Mesothelial cell of epicardium (in vitro differentiated cells): Measurements from ENCODE around the gene RHBDF2. TPM values are rescaled to one million over a fixed set of nuclear protein-coding genes. Genes with fewer than 3 reads are reported as not detected.
"Not testable (repeated sequence)": the region's sequence is repeated elsewhere in the genome, so short reads cannot be mapped to it uniquely, and the experiment has no call there.

ENCODE experiments used
- DNase-seq, 2 experiments: peaks; one replicate each; pipeline ENCODE4 v3.0.0; 2021; ENCODE audit warnings: low spot score in 2 of 2; ENCODE audit not compliant: unreplicated experiment in 2 of 2
- H3K27ac Mint-ChIP-seq: 2 replicates; pipeline ENCODE4 v1.8.0; 2021; ENCODE audit warnings: mixed read lengths
- H3K27me3 Mint-ChIP-seq: 2 replicates; pipeline ENCODE4 v1.8.0; 2021; ENCODE audit warnings: low read depth, mixed read lengths
- H3K36me3 Mint-ChIP-seq: 2 replicates; pipeline ENCODE4 v1.8.0; 2021; ENCODE audit warnings: mixed read lengths
- H3K4me1 Mint-ChIP-seq: 2 replicates; pipeline ENCODE4 v1.8.0; 2021; ENCODE audit warnings: mixed read lengths
- H3K4me3 Mint-ChIP-seq: 2 replicates; pipeline ENCODE4 v1.8.0; 2021; ENCODE audit warnings: mild to moderate bottlenecking, moderate library complexity, mixed read lengths
- H3K9me3 Mint-ChIP-seq: 2 replicates; pipeline ENCODE4 v1.8.0; 2021; ENCODE audit warnings: mixed read lengths
- CTCF ChIP-seq: fragments of 200-600 bp; sonication (generic); IDR thresholded peaks from one replicate; pipeline ENCODE4 v1.5.0; 2021; ENCODE audit warnings: antibody characterized with exemption; ENCODE audit not compliant: unreplicated experiment
- total RNA-seq: library from RNA; stranded (reverse); gene quantifications from 3 replicates; pipeline ENCODE4 v1.2.1, GENCODE V29; 2021

Gene RHBDF2
- total RNA-seq, 1 donor from 2014 or later: 21.5 TPM

DNA sequence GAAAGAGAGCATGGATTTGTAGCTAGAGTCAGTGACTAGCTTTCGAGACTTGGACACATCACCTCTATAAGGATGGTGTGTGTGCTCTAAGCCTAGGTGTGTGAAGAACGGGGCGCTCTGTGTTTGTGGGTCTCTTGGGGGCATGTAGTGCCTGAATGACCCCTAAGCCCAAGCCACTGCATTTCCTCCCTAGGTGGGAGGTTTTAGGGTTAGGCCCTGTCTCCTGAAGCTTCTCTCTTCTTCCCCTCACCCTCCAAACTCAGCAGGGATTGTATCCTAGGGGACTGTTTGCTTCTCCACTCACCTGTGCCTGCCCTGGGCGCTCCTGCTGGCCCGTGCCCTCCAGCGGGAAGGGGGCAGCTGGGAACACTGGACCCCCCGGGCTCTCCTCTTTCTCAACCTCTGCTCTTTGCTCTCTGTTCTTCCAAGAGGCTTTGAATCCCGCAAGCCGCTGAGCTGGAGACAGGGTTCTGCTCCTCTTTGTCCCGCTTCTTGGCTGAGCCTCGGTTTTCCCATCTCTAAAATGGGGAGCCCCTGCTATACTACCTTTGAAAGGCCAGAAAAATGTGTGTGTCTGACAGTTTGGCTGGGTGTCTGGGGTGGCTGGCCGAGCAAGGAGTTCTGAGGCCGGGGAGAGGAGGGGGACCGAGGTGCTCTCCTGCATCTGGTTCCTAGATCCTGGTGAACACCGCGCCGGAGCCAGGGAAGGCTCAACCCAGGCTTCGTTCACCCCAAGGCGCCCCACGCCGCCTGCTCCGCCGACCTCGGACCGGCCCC, 35.5 kb upstream of the RHBDF2 start:
- no peak for DNase-seq
- no peak overlapping the region for H3K27ac Mint-ChIP-seq
- peak overlapping the region; percentile 50 for H3K4me3 Mint-ChIP-seq
- no peaks in the 10 kb centered on the region for H3K36me3 Mint-ChIP-seq
- peaks cover 41% of the 10 kb centered on the region for H3K27me3 Mint-ChIP-seq
- H3K9me3 Mint-ChIP-seq: no peaks in the 10 kb centered on the region
- peaks cover 35% of the 10 kb centered on the region for H3K4me1 Mint-ChIP-seq
- no peak for TF ChIP-seq CTCF

DNA sequence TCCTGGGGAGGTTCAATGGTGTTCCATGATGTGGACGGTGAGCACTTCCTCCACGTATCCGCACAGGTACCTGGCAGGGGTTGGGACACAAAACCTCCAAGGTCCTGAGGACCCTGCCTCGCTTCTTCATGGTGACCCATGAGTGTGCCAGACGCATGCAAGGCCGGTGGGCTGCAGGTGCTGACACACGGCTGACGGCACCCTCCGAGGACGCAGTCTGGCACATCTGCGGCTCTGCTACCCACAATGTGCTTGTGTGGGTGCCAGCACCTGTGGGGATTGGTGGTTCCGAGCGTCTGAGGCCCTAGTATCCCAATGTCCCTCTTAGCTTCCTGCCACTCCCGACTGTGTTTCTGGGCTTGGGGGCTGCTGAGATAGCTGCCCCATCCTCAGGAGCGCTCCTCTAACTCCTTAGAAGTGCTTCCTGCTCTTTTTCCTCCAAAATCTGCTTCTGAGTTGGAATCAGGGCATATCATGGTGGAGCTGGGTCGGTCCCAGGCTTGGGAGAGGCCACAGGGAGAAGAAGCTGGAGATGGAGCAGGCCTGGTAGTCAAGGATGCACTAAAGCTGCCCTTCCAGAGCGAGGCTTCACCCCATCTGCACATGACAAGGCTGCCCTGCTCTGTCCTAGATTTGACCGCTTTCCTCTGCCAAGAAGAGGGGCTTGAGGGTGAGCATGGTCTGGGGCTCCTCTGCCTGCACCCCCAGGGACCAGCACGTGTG, 34.7 kb upstream of the RHBDF2 start:
- H3K36me3 Mint-ChIP-seq: no peaks in the 10 kb centered on the region
- H3K27me3 Mint-ChIP-seq: peaks cover 40% of the 10 kb centered on the region
- H3K27ac Mint-ChIP-seq: no peak overlapping the region
- H3K4me3 Mint-ChIP-seq: peak overlapping the region; percentile 50
- TF ChIP-seq CTCF: no peak
- H3K9me3 Mint-ChIP-seq: no peaks in the 10 kb centered on the region
- H3K4me1 Mint-ChIP-seq: peaks cover 30% of the 10 kb centered on the region
- no peak for DNase-seq

GRCh38 chr17:76534831-76535732, 33.9 kb upstream of the RHBDF2 start:
- Mint-ChIP-seq H3K27me3 (peaks cover 38% of the 10 kb centered on the region), H3K4me1 (peaks cover 27% of the 10 kb centered on the region), H3K4me3 (no peak overlapping the region), H3K36me3 (no peaks in the 10 kb centered on the region), H3K9me3 (no peaks in the 10 kb centered on the region), H3K27ac (no peak overlapping the region)
- no peak for TF ChIP-seq CTCF
- no peak for DNase-seq

- H3K36me3 Mint-ChIP-seq, DNase-seq, H3K27ac Mint-ChIP-seq, H3K9me3 Mint-ChIP-seq, H3K4me3 Mint-ChIP-seq: not testable (repeated sequence)
- Mint-ChIP-seq H3K4me1 (peaks cover 27% of the 10 kb centered on the region), H3K27me3 (peaks cover 30% of the 10 kb centered on the region)
Measured at GRCh38 chr17:76533640-76534359, 32.6 kb upstream of the RHBDF2 start.

DNA sequence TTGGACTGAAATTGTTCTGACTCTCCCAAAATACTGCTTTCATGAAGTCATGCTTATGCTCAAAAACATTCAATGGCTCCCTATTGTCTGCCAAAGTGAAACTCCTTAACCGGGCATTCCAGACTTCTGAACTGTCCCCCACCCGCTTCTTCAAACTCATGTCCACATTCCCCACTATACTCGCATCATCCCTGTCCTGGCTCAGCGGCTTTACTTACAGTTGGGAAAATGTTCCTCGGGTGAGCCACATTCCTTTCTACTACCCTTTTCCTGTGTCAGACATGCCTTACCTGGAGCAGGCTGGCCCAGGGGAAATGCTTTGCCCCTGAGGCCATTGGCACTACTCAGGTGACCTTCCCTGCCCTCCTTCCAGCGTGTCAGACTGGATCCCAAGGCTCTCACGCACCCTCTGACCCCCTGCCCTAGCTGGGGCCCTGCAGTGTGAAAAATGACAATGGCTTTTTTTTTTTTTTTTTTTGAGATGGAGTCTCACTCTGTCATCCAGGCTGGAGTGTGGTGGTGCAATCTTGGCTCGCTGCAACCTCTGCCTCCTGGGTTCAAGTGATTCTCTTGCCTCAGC, 30.9 kb upstream of the RHBDF2 start:
- H3K4me3 Mint-ChIP-seq: no peak overlapping the region
- peaks cover 30% of the 10 kb centered on the region for H3K4me1 Mint-ChIP-seq
- H3K27ac Mint-ChIP-seq: peak overlapping the region; percentile 71

More for the DNA sequence above, 30.9 kb upstream of the RHBDF2 start:
- Mint-ChIP-seq H3K27me3 (peaks cover 22% of the 10 kb centered on the region), H3K9me3 (no peaks in the 10 kb centered on the region), H3K36me3 (no peaks in the 10 kb centered on the region)
- no peak for DNase-seq
- no peak for TF ChIP-seq CTCF
